IPS-20b (cell line): ENCODE results near the gene TMC5.

Experiments
- H3K27ac ChIP-seq: one replicate; pipeline ENCODE4 v1.5.1; 2013; ENCODE audit warnings: low read length
- H3K27me3 ChIP-seq: 2 replicates; pipeline ENCODE4 v1.6.1; 2013; ENCODE audit warnings: mild to moderate bottlenecking, low read length, inconsistent platforms; ENCODE audit not compliant: insufficient read depth
- H3K36me3 ChIP-seq: 2 replicates; pipeline ENCODE4 v1.6.1; 2013; ENCODE audit warnings: low read depth, mild to moderate bottlenecking, inconsistent platforms, low read length, moderate library complexity; ENCODE audit not compliant: insufficient read depth
- H3K4me1 ChIP-seq: 2 replicates; pipeline ENCODE4 v1.6.1; 2013; ENCODE audit warnings: mild to moderate bottlenecking, control low read depth, inconsistent platforms, low read length, moderate library complexity; ENCODE audit not compliant: insufficient read depth
- H3K4me3 ChIP-seq: 2 replicates; pipeline ENCODE4 v1.5.1; 2013; ENCODE audit warnings: mild to moderate bottlenecking, low read length, inconsistent platforms
- H3K9ac ChIP-seq: 2 replicates; pipeline ENCODE4 v1.6.1; 2013; ENCODE audit warnings: low read depth, mild to moderate bottlenecking, inconsistent platforms, low read length, moderate library complexity
- H3K9me3 ChIP-seq: 2 replicates; pipeline ENCODE4 v1.6.1; 2013; ENCODE audit warnings: mild to moderate bottlenecking, low read depth, low read length, inconsistent platforms; ENCODE audit not compliant: insufficient read depth

Gene TMC5

GRCh38 chr16:19436540-19436939 lies 18.9 kb downstream of the TMC5 start:
- Histone ChIP-seq H3K4me1 (peaks cover 5% of the 10 kb centered on the region; the same call in 1 of the 2 replicates), H3K9ac (no peak overlapping the region), H3K27ac (no peak overlapping the region), H3K27me3 (no peaks in the 10 kb centered on the region), H3K9me3 (no peaks in the 10 kb centered on the region), H3K36me3 (no peaks in the 10 kb centered on the region), H3K4me3 (no peak overlapping the region)

GRCh38 chr16:19437280-19437679 lies 19.6 kb downstream of the TMC5 start:
- H3K27me3 ChIP-seq, result no peaks in the 10 kb centered on the region
- no peak overlapping the region for H3K27ac ChIP-seq
- H3K9ac ChIP-seq, result no peak overlapping the region
- no peak overlapping the region for H3K4me3 ChIP-seq
- H3K36me3 ChIP-seq, result no peaks in the 10 kb centered on the region
- H3K4me1 ChIP-seq, result no peaks in the 10 kb centered on the region
- no peaks in the 10 kb centered on the region for H3K9me3 ChIP-seq

GRCh38 chr16:19438739-19439138 lies 21.1 kb downstream of the TMC5 start:
- no peak overlapping the region for H3K9ac ChIP-seq
- H3K27ac ChIP-seq, result no peak overlapping the region
- no peaks in the 10 kb centered on the region for H3K27me3 ChIP-seq
- H3K36me3 ChIP-seq, result no peaks in the 10 kb centered on the region
- no peak overlapping the region for H3K4me3 ChIP-seq
- H3K9me3 ChIP-seq, result no peaks in the 10 kb centered on the region
- H3K4me1 ChIP-seq, result no peaks in the 10 kb centered on the region

- Histone ChIP-seq H3K4me3 (no peak overlapping the region), H3K36me3 (no peaks in the 10 kb centered on the region), H3K9ac (no peak overlapping the region), H3K4me1 (no peaks in the 10 kb centered on the region), H3K9me3 (no peaks in the 10 kb centered on the region), H3K27me3 (no peaks in the 10 kb centered on the region), H3K27ac (no peak overlapping the region)
Measured at GRCh38 chr16:19439483-19439882, 21.8 kb downstream of the TMC5 start.

- H3K4me1 ChIP-seq, result no peaks in the 10 kb centered on the region
- no peak overlapping the region for H3K4me3 ChIP-seq
- no peaks in the 10 kb centered on the region for H3K36me3 ChIP-seq
- no peaks in the 10 kb centered on the region for H3K9me3 ChIP-seq
- H3K27ac ChIP-seq, result no peak overlapping the region
- H3K27me3 ChIP-seq, result no peaks in the 10 kb centered on the region
- no peak overlapping the region for H3K9ac ChIP-seq
Measured at GRCh38 chr16:19443659-19444058, 26.0 kb downstream of the TMC5 start.

- no peaks in the 10 kb centered on the region for H3K9me3 ChIP-seq
- H3K9ac ChIP-seq, result no peak overlapping the region
- H3K36me3 ChIP-seq, result no peaks in the 10 kb centered on the region
- H3K27me3 ChIP-seq, result no peaks in the 10 kb centered on the region
- H3K4me3 ChIP-seq, result no peak overlapping the region
- H3K4me1 ChIP-seq, result 0 out of 2 replicates have a peak, but pooled peaks cover 2% of the 10 kb centered on the region
- no peak overlapping the region for H3K27ac ChIP-seq
Measured at GRCh38 chr16:19446300-19446846, 28.7 kb downstream of the TMC5 start.

- Histone ChIP-seq H3K4me1 (0 out of 2 replicates have a peak, but pooled peaks cover 2% of the 10 kb centered on the region), H3K9me3 (no peaks in the 10 kb centered on the region), H3K9ac (no peak overlapping the region), H3K4me3 (no peak overlapping the region), H3K36me3 (no peaks in the 10 kb centered on the region), H3K27ac (no peak overlapping the region), H3K27me3 (no peaks in the 10 kb centered on the region)
Measured at GRCh38 chr16:19446886-19447285, 29.2 kb downstream of the TMC5 start.

GRCh38 chr16:19450186-19450585 lies 32.5 kb downstream of the TMC5 start:
- H3K4me1 ChIP-seq, result 0 out of 2 replicates have a peak, but pooled peaks cover 2% of the 10 kb centered on the region
- no peak overlapping the region for H3K9ac ChIP-seq
- no peaks in the 10 kb centered on the region for H3K9me3 ChIP-seq
- no peak overlapping the region for H3K4me3 ChIP-seq
- H3K27me3 ChIP-seq, result no peaks in the 10 kb centered on the region
- no peaks in the 10 kb centered on the region for H3K36me3 ChIP-seq
- H3K27ac ChIP-seq, result no peak overlapping the region

GRCh38 chr16:19458722-19459379 lies 41.2 kb downstream of the TMC5 start:
- H3K4me1 ChIP-seq, result no peaks in the 10 kb centered on the region
- no peaks in the 10 kb centered on the region for H3K9me3 ChIP-seq
- no peak overlapping the region for H3K27ac ChIP-seq
- no peaks in the 10 kb centered on the region for H3K27me3 ChIP-seq
- H3K9ac ChIP-seq, result no peak overlapping the region
- no peaks in the 10 kb centered on the region for H3K36me3 ChIP-seq
- no peak overlapping the region for H3K4me3 ChIP-seq

GRCh38 chr16:19460397-19460796 lies 42.7 kb downstream of the TMC5 start:
- Histone ChIP-seq H3K9me3 (no peaks in the 10 kb centered on the region), H3K27me3 (no peaks in the 10 kb centered on the region), H3K27ac (no peak overlapping the region), H3K4me1 (no peaks in the 10 kb centered on the region), H3K9ac (no peak overlapping the region), H3K36me3 (no peaks in the 10 kb centered on the region), H3K4me3 (no peak overlapping the region)

GRCh38 chr16:19463468-19464315 lies 46.0 kb downstream of the TMC5 start:
- Histone ChIP-seq H3K27me3 (no peaks in the 10 kb centered on the region), H3K4me3 (no peak overlapping the region), H3K9me3 (peaks cover 6% of the 10 kb centered on the region), H3K9ac (no peak overlapping the region), H3K36me3 (no peaks in the 10 kb centered on the region), H3K4me1 (no peaks in the 10 kb centered on the region), H3K27ac (no peak overlapping the region)

- Histone ChIP-seq H3K4me3 (no peak overlapping the region), H3K4me1 (no peaks in the 10 kb centered on the region), H3K9me3 (peaks cover 13% of the 10 kb centered on the region), H3K27me3 (no peaks in the 10 kb centered on the region), H3K27ac (no peak overlapping the region), H3K36me3 (no peaks in the 10 kb centered on the region), H3K9ac (no peak overlapping the region)
Measured at GRCh38 chr16:19468300-19468699, 50.6 kb downstream of the TMC5 start.
